ENCODE measurements around the gene COLEC12.

Gene COLEC12

GRCh38 chr18:500632-501405 is at the start of gene COLEC12:
COLEC12 (minus strand) TSS chr18:500701; CDS start chr18:500514, 187 bp downstream.
- TF ChIP-seq CTCF (IDR thresholded peaks at IDR 0.05; ENCODE audit: low read depth, low read length) = no peak
- H3K4me3 ChIP-seq (ENCODE audit: low read depth, low read length) = peak within 1 kb of the TSS; percentile 59
- in situ Hi-C loops (cut with HindIII; ENCODE audit: low sequenced_read_pairs) = no loop called here
- peak; percentile 21 for DNase-seq (ENCODE audit: low read depth, low spot score)

GRCh38 chr18:549967-550366 is 49.5 kb upstream of the COLEC12 start:
- in situ Hi-C loops (cut with HindIII; ENCODE audit: low sequenced_read_pairs) = no loop called here
- no peak overlapping the region for H3K4me3 ChIP-seq (ENCODE audit: low read depth, low read length)
- TF ChIP-seq CTCF (IDR thresholded peaks at IDR 0.05; ENCODE audit: low read depth, low read length) = no peak
- DNase-seq (ENCODE audit: low read depth, low spot score) = no peak

- no peak for DNase-seq (ENCODE audit: low read depth, low spot score)
- no peak overlapping the region for H3K4me3 ChIP-seq (ENCODE audit: low read depth, low read length)
- no peak for TF ChIP-seq CTCF (IDR thresholded peaks at IDR 0.05; ENCODE audit: low read depth, low read length)
- in situ Hi-C loops (cut with HindIII; ENCODE audit: low sequenced_read_pairs) = no loop called here
These were observed 43.1 kb upstream of the COLEC12 start for GRCh38 chr18:543447-544078.

GRCh38 chr18:533995-534601 is 33.6 kb upstream of the COLEC12 start:
- TF ChIP-seq CTCF (IDR thresholded peaks at IDR 0.05; ENCODE audit: low read depth, low read length) = no peak
- in situ Hi-C loops (cut with HindIII; ENCODE audit: low sequenced_read_pairs) = no loop called here

GRCh38 chr18:532632-533031 is 32.1 kb upstream of the COLEC12 start:
- H3K4me3 ChIP-seq (ENCODE audit: low read depth, low read length) = no peak overlapping the region
- TF ChIP-seq CTCF (IDR thresholded peaks at IDR 0.05; ENCODE audit: low read depth, low read length) = no peak
- in situ Hi-C loops (cut with HindIII; ENCODE audit: low sequenced_read_pairs) = no loop called here
- no peak for DNase-seq (ENCODE audit: low read depth, low spot score)

More at GRCh38 chr18:533995-534601, 33.6 kb upstream of the COLEC12 start:
- no peak for DNase-seq (ENCODE audit: low read depth, low spot score)
- H3K4me3 ChIP-seq (ENCODE audit: low read depth, low read length) = no peak overlapping the region

- in situ Hi-C loops (cut with HindIII; ENCODE audit: low sequenced_read_pairs) = no loop called here
- no peak overlapping the region for H3K4me3 ChIP-seq (ENCODE audit: low read depth, low read length)
- DNase-seq (ENCODE audit: low read depth, low spot score) = no peak
- TF ChIP-seq CTCF (IDR thresholded peaks at IDR 0.05; ENCODE audit: low read depth, low read length) = no peak
These were observed 31.5 kb upstream of the COLEC12 start for GRCh38 chr18:532018-532417.
